ENCODE data around the gene CCDC141.

DNA sequence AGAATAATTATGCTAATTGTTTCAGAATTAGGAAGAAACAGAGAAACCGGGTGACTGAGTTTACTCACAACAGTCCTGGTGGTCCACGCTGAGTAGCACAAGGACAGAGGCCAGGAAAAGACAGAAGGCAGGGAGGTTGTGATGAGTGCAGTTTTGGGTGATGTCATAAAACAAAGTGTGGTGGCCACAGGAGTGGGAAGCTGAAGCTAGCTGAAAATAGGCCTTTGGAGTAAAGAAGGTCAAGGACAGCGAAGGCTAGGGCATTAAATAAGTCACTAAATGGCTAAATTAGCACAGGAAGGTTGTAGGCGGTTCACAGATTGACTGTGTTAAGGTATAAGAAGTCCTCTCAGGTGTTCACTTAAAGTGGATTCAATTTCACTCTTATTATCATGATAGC is 121.9 kb downstream of the CCDC141 start:
- TF ChIP-seq, protein P1, sequence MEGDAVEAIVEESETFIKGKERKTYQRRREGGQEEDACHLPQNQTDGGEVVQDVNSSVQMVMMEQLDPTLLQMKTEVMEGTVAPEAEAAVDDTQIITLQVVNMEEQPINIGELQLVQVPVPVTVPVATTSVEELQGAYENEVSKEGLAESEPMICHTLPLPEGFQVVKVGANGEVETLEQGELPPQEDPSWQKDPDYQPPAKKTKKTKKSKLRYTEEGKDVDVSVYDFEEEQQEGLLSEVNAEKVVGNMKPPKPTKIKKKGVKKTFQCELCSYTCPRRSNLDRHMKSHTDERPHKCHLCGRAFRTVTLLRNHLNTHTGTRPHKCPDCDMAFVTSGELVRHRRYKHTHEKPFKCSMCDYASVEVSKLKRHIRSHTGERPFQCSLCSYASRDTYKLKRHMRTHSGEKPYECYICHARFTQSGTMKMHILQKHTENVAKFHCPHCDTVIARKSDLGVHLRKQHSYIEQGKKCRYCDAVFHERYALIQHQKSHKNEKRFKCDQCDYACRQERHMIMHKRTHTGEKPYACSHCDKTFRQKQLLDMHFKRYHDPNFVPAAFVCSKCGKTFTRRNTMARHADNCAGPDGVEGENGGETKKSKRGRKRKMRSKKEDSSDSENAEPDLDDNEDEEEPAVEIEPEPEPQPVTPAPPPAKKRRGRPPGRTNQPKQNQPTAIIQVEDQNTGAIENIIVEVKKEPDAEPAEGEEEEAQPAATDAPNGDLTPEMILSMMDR (conservative IDR thresholded peaks at IDR 0.05 in 1 of 2, IDR thresholded peaks at IDR 0.05 in 1 of 2; ENCODE audit: extremely low read depth in 1 of 2, insufficient read depth in 1 of 2, low read depth in 1 of 2, low read length in 2 of 2), result no peak
- no peak for TF ChIP-seq EZH2 (IDR thresholded peaks at IDR 0.05; ENCODE audit: borderline replicate concordance, low read length)
